Thyroid gland (tissue), 4 donors: ENCODE results near the gene NCS1.

Experiments
- CTCF ChIP-seq, 6 experiments: fragments of 200-600 bp in 3 of 6; fragments of 450-650 bp in 3 of 6; sonication (generic) in 3 of 6; IDR thresholded peaks; one replicate each; pipeline ENCODE4 v1.5.1; 2016 to 2019; ENCODE audit warnings: antibody characterized with exemption in 6 of 6, mild to moderate bottlenecking in 2 of 6, inconsistent platforms in 1 of 6, moderate library complexity in 1 of 6
- POLR2A ChIP-seq, 2 donors: fragments of 450-650 bp; IDR thresholded peaks; one replicate each; pipeline ENCODE4 v1.6.1; 2017; ENCODE audit warnings: antibody characterized with exemption in 2 of 2, mild to moderate bottlenecking in 2 of 2, moderate library complexity in 1 of 2

- TF ChIP-seq CTCF (IDR thresholded peaks at IDR 0.05) (no peak), POLR2A (IDR thresholded peaks at IDR 0.05) (no peak)
Observed at GRCh38 chr9:130283539-130284248, 111.5 kb downstream of the NCS1 start.
